Glutamatergic neuron (in vitro differentiated cells): Measurements from ENCODE around the gene MAPKBP1. TPM values are rescaled to one million over a fixed set of nuclear protein-coding genes. Genes with fewer than 3 reads are reported as not detected.

ENCODE experiments used
- DNase-seq: peaks from one replicate; pipeline ENCODE4 v3.0.0; 2022
- H3K27ac Mint-ChIP-seq: one replicate; pipeline ENCODE4 v1.8.0; 2020; ENCODE audit warnings: mild to moderate bottlenecking, mixed read lengths, inconsistent platforms; ENCODE audit not compliant: unreplicated experiment
- H3K27me3 Mint-ChIP-seq: one replicate; pipeline ENCODE4 v1.8.0; 2020; ENCODE audit warnings: mild to moderate bottlenecking, moderate library complexity, mixed read lengths, inconsistent platforms; ENCODE audit not compliant: unreplicated experiment
- H3K36me3 Mint-ChIP-seq: one replicate; pipeline ENCODE4 v1.8.0; 2020; ENCODE audit warnings: mild to moderate bottlenecking, mixed read lengths, inconsistent platforms; ENCODE audit not compliant: unreplicated experiment
- H3K4me1 Mint-ChIP-seq: one replicate; pipeline ENCODE4 v1.8.0; 2020; ENCODE audit warnings: mild to moderate bottlenecking, low read depth, mixed read lengths, inconsistent platforms; ENCODE audit not compliant: unreplicated experiment
- H3K4me3 Mint-ChIP-seq: one replicate; pipeline ENCODE4 v1.8.0; 2020; ENCODE audit warnings: mild to moderate bottlenecking, mixed read lengths, inconsistent platforms; ENCODE audit not compliant: unreplicated experiment
- H3K9me3 Mint-ChIP-seq: one replicate; pipeline ENCODE4 v1.8.0; 2020; ENCODE audit warnings: mild to moderate bottlenecking, moderate library complexity, mixed read lengths, inconsistent platforms; ENCODE audit not compliant: unreplicated experiment
- total RNA-seq: library from RNA; stranded (reverse); fragmentation: NEBNext Ultra II Directional; extraction: Animal tissue kit (Norgen Biotek cat#: 25700); gene quantifications from one replicate; pipeline ENCODE4 v1.2.1, GENCODE V29; 2021; ENCODE audit not compliant: unreplicated experiment
- TF ChIP-seq, protein P1 (sequence below): fragments of 200-600 bp; sonication (generic); IDR thresholded peaks from one replicate; pipeline ENCODE4 v1.5.0; 2021; ENCODE audit not compliant: partially characterized antibody, unreplicated experiment

Gene MAPKBP1
- total RNA-seq, 1 donor from 2014 or later = 45.7 TPM

DNA sequence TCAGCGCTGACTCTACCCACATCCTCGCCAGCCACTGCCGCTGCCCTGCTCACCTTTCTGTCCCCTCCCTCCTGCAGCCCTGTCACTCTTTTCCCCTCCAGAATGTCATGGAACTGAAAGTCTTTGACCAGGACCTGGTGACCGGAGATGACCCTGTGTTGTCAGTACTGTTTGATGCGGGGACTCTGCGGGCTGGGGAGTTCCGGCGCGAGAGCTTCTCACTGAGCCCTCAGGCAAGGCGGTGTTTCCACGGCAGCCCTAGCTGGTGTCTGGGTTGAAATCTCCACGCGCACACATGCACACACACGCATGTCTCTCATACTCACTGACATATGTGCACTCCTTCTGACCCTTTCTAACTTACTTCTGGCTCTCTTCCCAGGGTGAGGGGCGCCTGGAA, 66.4 kb downstream of the MAPKBP1 start:
- no peak for DNase-seq
- H3K27me3 Mint-ChIP-seq = peaks cover 3% of the 10 kb centered on the region
- H3K4me1 Mint-ChIP-seq = no peaks in the 10 kb centered on the region
- no peaks in the 10 kb centered on the region for H3K36me3 Mint-ChIP-seq
- no peak overlapping the region for H3K4me3 Mint-ChIP-seq
- H3K9me3 Mint-ChIP-seq = peaks cover 2% of the 10 kb centered on the region
- no peak overlapping the region for H3K27ac Mint-ChIP-seq
- TF ChIP-seq, protein P1, sequence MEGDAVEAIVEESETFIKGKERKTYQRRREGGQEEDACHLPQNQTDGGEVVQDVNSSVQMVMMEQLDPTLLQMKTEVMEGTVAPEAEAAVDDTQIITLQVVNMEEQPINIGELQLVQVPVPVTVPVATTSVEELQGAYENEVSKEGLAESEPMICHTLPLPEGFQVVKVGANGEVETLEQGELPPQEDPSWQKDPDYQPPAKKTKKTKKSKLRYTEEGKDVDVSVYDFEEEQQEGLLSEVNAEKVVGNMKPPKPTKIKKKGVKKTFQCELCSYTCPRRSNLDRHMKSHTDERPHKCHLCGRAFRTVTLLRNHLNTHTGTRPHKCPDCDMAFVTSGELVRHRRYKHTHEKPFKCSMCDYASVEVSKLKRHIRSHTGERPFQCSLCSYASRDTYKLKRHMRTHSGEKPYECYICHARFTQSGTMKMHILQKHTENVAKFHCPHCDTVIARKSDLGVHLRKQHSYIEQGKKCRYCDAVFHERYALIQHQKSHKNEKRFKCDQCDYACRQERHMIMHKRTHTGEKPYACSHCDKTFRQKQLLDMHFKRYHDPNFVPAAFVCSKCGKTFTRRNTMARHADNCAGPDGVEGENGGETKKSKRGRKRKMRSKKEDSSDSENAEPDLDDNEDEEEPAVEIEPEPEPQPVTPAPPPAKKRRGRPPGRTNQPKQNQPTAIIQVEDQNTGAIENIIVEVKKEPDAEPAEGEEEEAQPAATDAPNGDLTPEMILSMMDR = no peak

DNA sequence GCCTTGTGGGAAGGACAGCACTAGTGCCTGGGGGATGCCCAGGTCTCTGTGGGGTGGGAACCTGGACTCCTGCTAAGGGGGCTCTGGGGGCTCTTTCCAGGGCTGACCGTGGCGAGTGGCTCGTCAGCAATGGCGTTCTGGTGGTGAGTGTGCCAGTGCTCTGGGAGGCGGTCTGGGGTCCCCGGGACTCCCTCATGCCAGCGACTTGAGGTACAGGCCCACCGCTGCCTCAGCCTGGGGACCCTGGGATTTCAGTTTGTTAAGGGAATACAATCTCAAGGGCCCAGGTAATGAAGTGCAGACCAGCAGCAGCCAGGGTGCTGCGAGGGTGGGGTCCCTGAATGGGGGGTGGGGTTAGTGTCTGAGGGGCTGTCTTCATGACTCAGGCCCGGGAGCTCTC, 66.8 kb downstream of the MAPKBP1 start:
- Mint-ChIP-seq H3K36me3 (no peaks in the 10 kb centered on the region), H3K27me3 (peaks cover 3% of the 10 kb centered on the region), H3K9me3 (peaks cover 2% of the 10 kb centered on the region), H3K4me1 (no peaks in the 10 kb centered on the region), H3K4me3 (no peak overlapping the region), H3K27ac (no peak overlapping the region)
- no peak for DNase-seq
- TF ChIP-seq, protein P1 = no peak

DNA sequence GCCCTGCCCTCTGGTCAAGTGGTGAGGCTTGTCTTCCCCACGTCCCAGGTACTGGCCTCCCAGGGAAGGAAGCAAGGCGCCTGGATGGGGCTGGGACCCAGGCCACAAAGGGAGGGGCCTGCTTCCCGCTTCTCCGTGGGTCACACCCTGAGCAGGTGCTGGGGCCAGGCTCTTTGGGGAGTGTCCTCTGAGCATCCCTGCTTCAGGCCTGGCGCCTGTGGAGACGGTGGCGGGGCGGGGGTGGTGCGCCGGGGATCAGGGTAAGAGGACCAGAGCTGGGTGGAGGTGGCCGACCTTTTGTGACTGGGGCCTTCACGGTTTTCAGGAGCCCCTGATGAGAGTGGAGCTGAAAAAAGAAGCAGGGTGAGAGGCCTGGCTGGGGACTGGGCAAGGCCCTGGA, 67.9 kb downstream of the MAPKBP1 start:
- Mint-ChIP-seq H3K9me3 (peaks cover under 1% of the 10 kb centered on the region), H3K27me3 (peaks cover 2% of the 10 kb centered on the region), H3K27ac (no peak overlapping the region), H3K4me3 (no peak overlapping the region), H3K4me1 (no peaks in the 10 kb centered on the region), H3K36me3 (no peaks in the 10 kb centered on the region)
- TF ChIP-seq, protein P1 = no peak
- DNase-seq = no peak

DNA sequence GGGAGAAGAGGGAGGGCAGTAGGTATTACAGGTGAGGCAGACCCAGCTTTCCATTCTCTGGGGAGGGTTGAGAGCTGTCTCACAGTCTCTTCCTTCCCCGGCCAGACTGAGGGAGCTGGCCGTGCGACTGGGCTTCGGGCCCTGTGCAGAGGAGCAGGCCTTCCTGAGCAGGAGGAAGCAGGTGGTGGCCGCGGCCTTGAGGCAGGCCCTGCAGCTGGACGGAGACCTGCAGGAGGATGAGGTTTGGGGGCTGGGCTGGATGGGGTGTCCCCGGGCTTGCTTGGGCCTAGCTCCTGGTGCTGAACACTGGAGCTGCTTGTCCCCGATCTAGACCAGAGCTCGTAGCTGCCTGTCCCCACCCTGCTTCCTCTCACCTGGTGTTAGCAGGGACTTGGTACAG, 69.3 kb downstream of the MAPKBP1 start:
- Mint-ChIP-seq H3K27me3 (peaks cover 4% of the 10 kb centered on the region), H3K4me3 (no peak overlapping the region), H3K27ac (no peak overlapping the region), H3K9me3 (no peaks in the 10 kb centered on the region), H3K36me3 (no peaks in the 10 kb centered on the region), H3K4me1 (no peaks in the 10 kb centered on the region)
- TF ChIP-seq, protein P1 = no peak
- DNase-seq = no peak

DNA sequence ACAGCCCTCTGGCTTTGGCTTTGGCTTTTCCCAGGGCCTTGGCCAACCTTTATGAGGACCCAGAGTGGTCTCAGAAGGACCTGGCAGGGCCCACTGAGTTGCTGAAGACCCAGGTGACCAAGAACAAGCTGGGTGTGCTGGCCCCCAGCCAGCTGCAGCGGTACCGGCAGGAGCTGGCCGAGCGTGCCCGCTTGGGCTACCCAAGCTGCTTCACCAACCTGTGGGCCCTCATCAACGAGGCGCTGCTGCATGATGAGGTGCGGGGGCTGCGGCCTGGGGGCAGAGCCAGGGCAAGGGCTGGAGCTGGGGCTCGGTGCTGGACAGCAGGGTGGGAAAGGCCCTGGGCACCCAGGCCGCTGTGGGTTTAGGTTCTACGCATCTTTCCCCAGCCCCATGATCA, 70.5 kb downstream of the MAPKBP1 start:
- H3K27me3 Mint-ChIP-seq = peaks cover 4% of the 10 kb centered on the region
- TF ChIP-seq, protein P1 = no peak

More for the DNA sequence above, 70.5 kb downstream of the MAPKBP1 start:
- no peaks in the 10 kb centered on the region for H3K9me3 Mint-ChIP-seq
- no peak for DNase-seq
- H3K4me3 Mint-ChIP-seq = no peak overlapping the region
- no peak overlapping the region for H3K27ac Mint-ChIP-seq
- no peaks in the 10 kb centered on the region for H3K4me1 Mint-ChIP-seq
- no peaks in the 10 kb centered on the region for H3K36me3 Mint-ChIP-seq
